Measurements from ENCODE around the gene GRIN2C.

- TF ChIP-seq CTCF (IDR thresholded peaks at IDR 0.05) (no peak), EP300 (IDR thresholded peaks at IDR 0.05) (no peak), POLR2A (IDR thresholded peaks at IDR 0.05) (no peak)
Observed at GRCh38 chr17:74806334-74806733, 53.4 kb downstream of the GRIN2C start.

Measured in upper lobe of left lung (tissue), 4 donors.